ENCODE data around the gene TF. TPM values are rescaled to one million over a fixed set of nuclear protein-coding genes. Genes with fewer than 3 reads are reported as not detected.

TF gene
- total RNA-seq, 4 donors from 2014 or later: 1.9 to 8.8 (median 3.9) TPM

- TF ChIP-seq POLR2A (IDR thresholded peaks at IDR 0.05) (no peak), CTCF (IDR thresholded peaks at IDR 0.05) (no peak)
- intact Hi-C loops (cut with DNase I; ENCODE audit: low total_unique reads): no loop called here
- H3K4me3 ChIP-seq (ENCODE audit: low read depth, poor library complexity, severe bottlenecking): no peak overlapping the region
- 93 to 95% methylated on average over 3 of the region's 3 CpGs for WGBS, 2 donors
- no peak for DNase-seq (ENCODE audit: low spot score in 2 of 2)
Measured at GRCh38 chr3:133769536-133769935, 23.3 kb downstream of the TF start.

- intact Hi-C loops (cut with DNase I; ENCODE audit: low total_unique reads): no loop called here
- TF ChIP-seq CTCF (IDR thresholded peaks at IDR 0.05) (no peak), POLR2A (IDR thresholded peaks at IDR 0.05) (no peak)
- H3K4me3 ChIP-seq (ENCODE audit: low read depth, poor library complexity, severe bottlenecking): no peak overlapping the region
- WGBS, 2 donors: 82 to 86% methylated on average over 3 of the region's 3 CpGs
- no peak for DNase-seq (ENCODE audit: low spot score in 2 of 2)
Measured at GRCh38 chr3:133773732-133774131, 27.5 kb downstream of the TF start.

- 95 to 96% methylated on average over 9 of the region's 9 CpGs for WGBS, 2 donors
- intact Hi-C loops (cut with DNase I; ENCODE audit: low total_unique reads): no loop called here
- no peak for DNase-seq (ENCODE audit: low spot score in 2 of 2)
- H3K4me3 ChIP-seq (ENCODE audit: low read depth, poor library complexity, severe bottlenecking): no peak overlapping the region
- TF ChIP-seq POLR2A (IDR thresholded peaks at IDR 0.05) (no peak), CTCF (IDR thresholded peaks at IDR 0.05) (no peak)
Measured at GRCh38 chr3:133775309-133775708, 29.1 kb downstream of the TF start.

GRCh38 chr3:133775835-133776234 is 29.6 kb downstream of the TF start:
- H3K4me3 ChIP-seq (ENCODE audit: low read depth, poor library complexity, severe bottlenecking): no peak overlapping the region
- intact Hi-C loops (cut with DNase I; ENCODE audit: low total_unique reads): no loop called here
- DNase-seq (ENCODE audit: low spot score in 2 of 2): no peak
- TF ChIP-seq POLR2A (IDR thresholded peaks at IDR 0.05): no peak
- no peak for TF ChIP-seq CTCF (IDR thresholded peaks at IDR 0.05)
- 94 to 96% methylated on average over 5 of the region's 5 CpGs for WGBS, 2 donors

- intact Hi-C loops (cut with DNase I; ENCODE audit: low total_unique reads): no loop called here
- 92 to 97% methylated on average over 7 of the region's 7 CpGs for whole genome bisulfite sequencing, 2 donors
- no peak overlapping the region for H3K4me3 ChIP-seq (ENCODE audit: low read depth, poor library complexity, severe bottlenecking)
- no peak for DNase-seq (ENCODE audit: low spot score in 2 of 2)
- TF ChIP-seq CTCF (IDR thresholded peaks at IDR 0.05) (no peak), POLR2A (IDR thresholded peaks at IDR 0.05) (no peak)
Measured at GRCh38 chr3:133776794-133777438, 30.7 kb downstream of the TF start.
